ENCODE results near the gene TOM1L2. TPM values are rescaled to one million over a fixed set of nuclear protein-coding genes. Genes with fewer than 3 reads are reported as not detected.

Gene TOM1L2
- total and polyA plus RNA-seq, 5 donors: 176 to 248 (median 213) TPM

- ATAC-seq (no peak), DNase-seq (no peak)
- 90% methylated on average over 5 of the region's 5 CpGs for WGBS
- H3K27me3 ChIP-seq (ENCODE audit: control insufficient read depth, insufficient read depth): no peaks in the 10 kb centered on the region
- H3K27ac ChIP-seq (ENCODE audit: low read length): no peak overlapping the region
- intact Hi-C loops (cut with DNase I): no loop called here
- H3K9me3 ChIP-seq (ENCODE audit: control insufficient read depth, low read length): no peaks in the 10 kb centered on the region
- no peak overlapping the region for H3K4me3 ChIP-seq (ENCODE audit: low read length)
- H3K4me1 ChIP-seq (ENCODE audit: control insufficient read depth, insufficient read depth, low read length): peaks cover 12% of the 10 kb centered on the region
Observed at GRCh38 chr17:17909078-17909477, 63.1 kb downstream of the TOM1L2 start.

DNA sequence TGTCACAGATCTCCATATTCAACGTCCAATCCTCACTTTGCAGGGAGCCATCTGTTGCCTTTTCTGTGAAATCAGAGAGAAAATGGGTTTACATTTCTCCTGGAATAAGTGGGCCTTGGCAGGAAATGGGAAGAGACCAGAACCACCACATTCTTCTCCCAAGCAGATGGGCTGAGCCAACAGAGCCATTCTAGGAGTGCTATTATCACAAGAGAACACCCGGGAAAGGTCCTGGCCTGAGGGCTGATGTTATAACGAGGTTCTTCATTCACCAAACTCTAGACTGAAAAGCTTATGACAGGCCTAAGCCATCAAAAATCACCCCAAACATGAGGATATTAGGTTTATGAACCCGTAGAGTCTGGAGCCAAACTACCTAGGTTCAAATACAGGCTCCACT lies 64.7 kb downstream of the TOM1L2 start:
- ATAC-seq (no peak), DNase-seq (no peak)
- Histone ChIP-seq H3K4me3 (ENCODE audit: low read length) (no peak overlapping the region), H3K9me3 (ENCODE audit: control insufficient read depth, low read length) (no peaks in the 10 kb centered on the region), H3K27ac (ENCODE audit: low read length) (no peak overlapping the region), H3K27me3 (ENCODE audit: control insufficient read depth, insufficient read depth) (no peaks in the 10 kb centered on the region), H3K4me1 (ENCODE audit: control insufficient read depth, insufficient read depth, low read length) (peaks cover 8% of the 10 kb centered on the region)
- 73% methylated on average over 4 of the region's 4 CpGs for WGBS
- intact Hi-C loops (cut with DNase I): no loop called here

- Histone ChIP-seq H3K27me3 (ENCODE audit: control insufficient read depth, insufficient read depth) (no peaks in the 10 kb centered on the region), H3K4me3 (ENCODE audit: low read length) (no peak overlapping the region), H3K27ac (ENCODE audit: low read length) (peak overlapping the region; percentile 14), H3K9me3 (ENCODE audit: control insufficient read depth, low read length) (no peaks in the 10 kb centered on the region), H3K4me1 (ENCODE audit: control insufficient read depth, insufficient read depth, low read length) (peaks cover 8% of the 10 kb centered on the region)
- intact Hi-C loops (cut with DNase I): no loop called here
- no peak for ATAC-seq
- peak in 1 of 3 donors; percentile 43 for DNase-seq
- 45% methylated on average over 10 of the region's 10 CpGs for WGBS
Observed at GRCh38 chr17:17906418-17907215, 65.6 kb downstream of the TOM1L2 start.

- ATAC-seq: no peak
- Histone ChIP-seq H3K27me3 (ENCODE audit: control insufficient read depth, insufficient read depth) (no peaks in the 10 kb centered on the region), H3K4me3 (ENCODE audit: low read length) (no peak overlapping the region), H3K4me1 (ENCODE audit: control insufficient read depth, insufficient read depth, low read length) (peaks cover 16% of the 10 kb centered on the region), H3K27ac (ENCODE audit: low read length) (no peak overlapping the region), H3K9me3 (ENCODE audit: control insufficient read depth, low read length) (no peaks in the 10 kb centered on the region)
- DNase-seq: peak in 1 of 3 donors; percentile 16
- intact Hi-C loops (cut with DNase I): no loop called here
- WGBS: 84% methylated on average over 5 of the region's 5 CpGs
Observed at GRCh38 chr17:17905036-17905320, 67.2 kb downstream of the TOM1L2 start.

DNA sequence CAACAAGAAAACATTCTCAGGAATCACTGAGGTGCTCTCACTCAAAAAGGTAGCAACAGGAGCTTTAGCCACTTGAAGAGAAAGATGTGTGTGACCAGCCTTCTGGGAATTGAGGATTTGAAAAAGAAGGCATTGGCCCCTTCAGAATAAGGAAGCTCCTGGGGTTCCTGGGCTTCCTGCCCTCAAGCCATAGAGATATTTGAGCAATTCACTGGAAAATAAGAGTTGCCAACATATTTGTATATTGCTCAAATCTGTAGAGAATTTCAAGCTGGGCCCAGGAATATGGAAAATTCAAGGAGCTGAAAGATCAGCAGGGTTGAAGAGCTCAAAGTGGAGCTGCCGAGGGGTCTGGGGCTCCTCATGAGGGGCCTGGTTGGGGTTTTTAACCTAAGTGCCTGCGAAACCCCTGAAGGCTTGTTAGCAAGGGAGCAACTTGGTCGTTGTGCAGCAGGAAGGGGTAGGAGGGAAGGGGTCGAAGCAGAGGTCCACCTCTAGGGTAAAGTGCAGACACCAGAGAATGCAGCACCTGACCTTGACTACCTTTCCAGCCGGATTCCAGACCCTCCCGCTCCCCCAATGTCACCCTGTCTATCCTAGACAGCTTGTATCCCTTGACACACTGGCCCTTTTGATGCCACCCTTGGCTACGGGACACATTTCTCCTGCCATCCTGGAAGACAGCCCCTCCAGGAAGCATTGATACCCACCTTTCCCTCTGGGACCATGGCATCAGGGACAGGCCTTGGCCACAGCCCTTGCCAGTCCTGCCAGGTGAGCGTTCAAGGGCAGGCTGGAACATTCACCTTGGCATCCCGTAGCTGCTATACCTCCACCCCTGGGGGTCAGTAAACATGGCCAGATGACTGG lies 67.8 kb downstream of the TOM1L2 start:
- no peak for ATAC-seq
- intact Hi-C loops (cut with DNase I): no loop called here
- WGBS: 85% methylated on average over 9 of the region's 9 CpGs
- Histone ChIP-seq H3K27me3 (ENCODE audit: control insufficient read depth, insufficient read depth) (no peaks in the 10 kb centered on the region), H3K9me3 (ENCODE audit: control insufficient read depth, low read length) (no peaks in the 10 kb centered on the region), H3K27ac (ENCODE audit: low read length) (no peak overlapping the region), H3K4me3 (ENCODE audit: low read length) (no peak overlapping the region), H3K4me1 (ENCODE audit: control insufficient read depth, insufficient read depth, low read length) (peaks cover 16% of the 10 kb centered on the region)
- DNase-seq: peak in 2 of 3 donors; percentile 13 to 36

GRCh38 chr17:17902877-17903276 lies 69.3 kb downstream of the TOM1L2 start:
- WGBS: 69% methylated on average over 4 of the region's 4 CpGs

DNA sequence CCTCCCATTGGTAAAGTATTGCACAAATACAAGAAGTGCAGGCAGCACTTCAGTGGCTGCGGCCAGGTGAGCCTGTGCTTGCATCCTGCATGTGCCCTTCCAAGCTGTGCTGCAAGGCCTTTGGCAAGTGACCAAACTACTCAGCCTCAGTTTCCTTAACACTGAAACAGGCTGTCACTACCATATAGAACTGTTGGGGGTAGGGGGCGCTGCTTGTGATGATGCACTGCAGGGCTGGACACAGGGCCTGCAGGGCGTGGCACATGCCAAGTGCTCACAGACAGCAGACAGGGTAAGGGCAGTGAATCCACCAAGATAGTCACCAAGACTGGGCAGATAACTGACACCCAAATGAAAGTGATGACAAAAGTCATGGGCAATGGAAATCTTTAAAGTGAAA lies 69.8 kb downstream of the TOM1L2 start:
- Histone ChIP-seq H3K27ac (ENCODE audit: low read length) (no peak overlapping the region), H3K4me1 (ENCODE audit: control insufficient read depth, insufficient read depth, low read length) (peaks cover 16% of the 10 kb centered on the region), H3K27me3 (ENCODE audit: control insufficient read depth, insufficient read depth) (no peaks in the 10 kb centered on the region), H3K4me3 (ENCODE audit: low read length) (no peak overlapping the region), H3K9me3 (ENCODE audit: control insufficient read depth, low read length) (no peaks in the 10 kb centered on the region)
- WGBS: 95% methylated on average over 3 of the region's 3 CpGs
- intact Hi-C loops (cut with DNase I): no loop called here
- DNase-seq: peak in 1 of 3 donors; percentile 29
- no peak for ATAC-seq

More at GRCh38 chr17:17902877-17903276, 69.3 kb downstream of the TOM1L2 start:
- H3K9me3 ChIP-seq (ENCODE audit: control insufficient read depth, low read length): no peaks in the 10 kb centered on the region
- DNase-seq (peak in 1 of 3 donors; percentile 11), ATAC-seq (no peak)
- intact Hi-C loops (cut with DNase I): no loop called here
- no peaks in the 10 kb centered on the region for H3K27me3 ChIP-seq (ENCODE audit: control insufficient read depth, insufficient read depth)
- H3K27ac ChIP-seq (ENCODE audit: low read length): no peak overlapping the region
- no peak overlapping the region for H3K4me3 ChIP-seq (ENCODE audit: low read length)
- H3K4me1 ChIP-seq (ENCODE audit: control insufficient read depth, insufficient read depth, low read length): peaks cover 16% of the 10 kb centered on the region

- intact Hi-C loops (cut with DNase I): no loop called here
- H3K27me3 ChIP-seq (ENCODE audit: control insufficient read depth, insufficient read depth): no peaks in the 10 kb centered on the region
- DNase-seq (peak; percentile 88 to 91 (median 89)), ATAC-seq (peak; percentile 95 to 97)
- peak overlapping the region; percentile 48 for H3K27ac ChIP-seq (ENCODE audit: low read length)
- no peaks in the 10 kb centered on the region for H3K9me3 ChIP-seq (ENCODE audit: control insufficient read depth, low read length)
- H3K4me3 ChIP-seq (ENCODE audit: low read length): no peak overlapping the region
- peaks cover 12% of the 10 kb centered on the region for H3K4me1 ChIP-seq (ENCODE audit: control insufficient read depth, insufficient read depth, low read length)
- WGBS: 7% methylated on average over 7 of the region's 7 CpGs
Observed at GRCh38 chr17:17900615-17901520, 71.3 kb downstream of the TOM1L2 start.

DNA sequence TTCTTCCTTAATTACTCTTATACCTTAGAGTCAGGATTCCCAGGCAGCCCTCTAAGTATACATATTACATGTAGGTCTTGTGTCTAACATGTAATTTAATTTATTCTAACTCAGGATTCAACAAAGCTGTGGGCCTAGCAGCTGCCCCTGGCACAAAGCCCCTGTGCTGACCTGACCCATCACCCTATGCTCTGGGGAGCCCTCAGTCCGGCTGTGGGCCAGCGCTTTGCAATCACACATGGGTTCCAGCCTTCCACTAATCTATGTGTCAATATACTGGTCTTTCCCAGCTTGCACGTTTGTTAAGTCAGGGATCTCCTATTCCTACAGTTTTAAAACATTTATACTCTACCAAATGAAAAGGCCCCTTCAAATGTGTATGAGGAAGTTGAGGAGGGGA lies 72.7 kb downstream of the TOM1L2 start:
- H3K4me1 ChIP-seq (ENCODE audit: control insufficient read depth, insufficient read depth, low read length): peaks cover 12% of the 10 kb centered on the region
- no peaks in the 10 kb centered on the region for H3K27me3 ChIP-seq (ENCODE audit: control insufficient read depth, insufficient read depth)
- intact Hi-C loops (cut with DNase I): loop anchor here in 3 of 4 donors (10.0 kb wide), 2 partner anchors 125 to 135 kb away; partner anchors contain the start of genes ATPAF2 (in 1 of the 3) and GID4 (in 1 of the 3)
- no peak overlapping the region for H3K4me3 ChIP-seq (ENCODE audit: low read length)
- H3K27ac ChIP-seq (ENCODE audit: low read length): no peak overlapping the region
- no peak for DNase-seq
- no peak for ATAC-seq
- no peaks in the 10 kb centered on the region for H3K9me3 ChIP-seq (ENCODE audit: control insufficient read depth, low read length)
- 66% methylated on average over 3 of the region's 3 CpGs for WGBS

GRCh38 chr17:17898673-17899072 lies 73.5 kb downstream of the TOM1L2 start:
- Histone ChIP-seq H3K4me1 (ENCODE audit: control insufficient read depth, insufficient read depth, low read length) (peaks cover 12% of the 10 kb centered on the region), H3K4me3 (ENCODE audit: low read length) (no peak overlapping the region), H3K27ac (ENCODE audit: low read length) (no peak overlapping the region), H3K9me3 (ENCODE audit: control insufficient read depth, low read length) (no peaks in the 10 kb centered on the region), H3K27me3 (ENCODE audit: control insufficient read depth, insufficient read depth) (no peaks in the 10 kb centered on the region)
- WGBS: 98% methylated on average over 2 of the region's 2 CpGs
- intact Hi-C loops (cut with DNase I): loop anchor here in 3 of 4 donors (10.0 kb wide), 2 partner anchors 126 to 136 kb away; partner anchors contain the start of genes ATPAF2 (in 1 of the 3) and GID4 (in 1 of the 3)
- ATAC-seq (no peak), DNase-seq (no peak)
